ENCODE measurements around the gene SLC4A1.

DNA sequence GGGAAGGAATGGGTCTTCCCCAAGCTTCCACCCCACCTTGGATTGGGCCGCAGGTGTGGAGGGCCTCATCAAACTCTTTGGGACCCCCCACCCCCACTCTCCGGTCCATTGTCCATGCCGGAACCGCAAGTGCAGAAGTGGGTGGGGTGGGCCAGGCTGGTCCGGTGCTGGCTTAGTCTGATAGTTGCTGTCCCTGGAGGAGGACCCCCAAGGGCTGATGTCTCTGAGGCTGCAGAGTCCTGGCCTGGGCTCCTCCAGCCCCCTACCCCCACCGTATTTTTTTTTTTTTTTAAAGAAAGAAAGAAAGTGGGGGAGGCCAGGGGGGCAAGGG, 61.1 kb downstream of the SLC4A1 start:
- TF ChIP-seq TAF1 (IDR thresholded peaks at IDR 0.05; ENCODE audit: low read depth, low read length) (no peak), POLR2AphosphoS5 (IDR thresholded peaks at IDR 0.05; ENCODE audit: low read depth, low read length) (no peak), POLR2A (IDR thresholded peaks at IDR 0.05; ENCODE audit: low read depth, low read length) (no peak), SPI1 (IDR thresholded peaks at IDR 0.05; ENCODE audit: low read depth, low read length) (no peak), POU2F2 (IDR thresholded peaks at IDR 0.05; ENCODE audit: low read depth, low read length) (no peak), PAX5 (IDR thresholded peaks at IDR 0.05; ENCODE audit: insufficient read depth, low read length, severe bottlenecking) (no peak)

Data from GM12891 (cell line).